IMR-90 (cell line): ENCODE data around the gene JPT2. TPM values are rescaled to one million over a fixed set of nuclear protein-coding genes. Genes with fewer than 3 reads are reported as not detected.

Source experiments
- ATAC-seq: fragments of 200-7000 bp; cut with Tn5 transposase; 2 replicates; pipeline ENCODE4 v1.9.1; 2020; ENCODE audit warnings: low read depth, mild to moderate bottlenecking, moderate library complexity
- BruUV-seq: library from RNA; stranded (reverse); fragments of 400-500 nt; replicated peaks from 2 replicates; lab custom pipeline; 2021; lab: Mats Ljungman, UMichigan
- CTCF ChIA-PET: fragments of 300-600 bp; formaldehyde crosslinking; extraction: SDS; loops from one replicate; lab custom pipeline; 2021; ENCODE audit warnings: antibody characterized with exemption; lab: Yijun Ruan, JAX
- POLR2A ChIA-PET: fragments of 300-600 bp; sonication (Branson Sonifier 250); formaldehyde crosslinking; loops from one replicate; lab custom pipeline; 2022; ENCODE audit warnings: antibody characterized with exemption; ENCODE audit not compliant: unreplicated experiment; lab: Charles Lee
- DNase-seq: peaks from one replicate; pipeline ENCODE4 v3.0.0; 2013
- H2AFZ ChIP-seq: replicated peaks from 2 replicates; pipeline ENCODE3; 2013; ENCODE audit warnings: low read length, mild to moderate bottlenecking; ENCODE audit not compliant: poor library complexity
- H2AK5ac ChIP-seq: 2 replicates; pipeline ENCODE4 v1.6.1; 2013; ENCODE audit warnings: low read depth, low read length, inconsistent platforms
- H2AK9ac ChIP-seq: replicated peaks from 2 replicates; pipeline ENCODE3; 2013; ENCODE audit warnings: mild to moderate bottlenecking, low read depth, low read length, moderate library complexity; ENCODE audit not compliant: poor library complexity
- H2BK120ac ChIP-seq: 2 replicates; pipeline ENCODE4 v1.6.1; 2013; ENCODE audit warnings: low read depth, low read length, inconsistent platforms
- H2BK15ac ChIP-seq: 3 replicates; pipeline ENCODE4 v1.6.1; 2013; ENCODE audit warnings: low read depth, low read length, inconsistent platforms
- H2BK20ac ChIP-seq: 2 replicates; pipeline ENCODE4 v1.6.1; 2013; ENCODE audit warnings: low read depth, mild to moderate bottlenecking, inconsistent platforms, low read length, moderate library complexity
- H2BK5ac ChIP-seq: 2 replicates; pipeline ENCODE4 v1.6.1; 2013; ENCODE audit warnings: mild to moderate bottlenecking, low read depth, low read length, inconsistent platforms; ENCODE audit not compliant: poor library complexity, severe bottlenecking
- H3K14ac ChIP-seq: replicated peaks from 2 replicates; pipeline ENCODE4 v1.6.1; 2013; ENCODE audit warnings: low read depth, low read length, inconsistent platforms
- H3K18ac ChIP-seq: 2 replicates; pipeline ENCODE4 v1.6.1; 2013; ENCODE audit warnings: low read depth, low read length, control low read depth
- H3K23ac ChIP-seq: 2 replicates; pipeline ENCODE4 v1.6.1; 2013; ENCODE audit warnings: low read depth, low read length, inconsistent platforms
- H3K27ac ChIP-seq: 2 replicates; pipeline ENCODE4 v1.5.1; 2013; ENCODE audit warnings: mild to moderate bottlenecking, control low read depth, low read length; ENCODE audit not compliant: insufficient read depth
- H3K27me3 ChIP-seq: 2 replicates; pipeline ENCODE4 v1.6.1; 2013; ENCODE audit warnings: low read length; ENCODE audit not compliant: control insufficient read depth, insufficient read depth
- H3K36me3 ChIP-seq: 2 replicates; pipeline ENCODE4 v1.6.1; 2013; ENCODE audit warnings: low read length, mixed read lengths; ENCODE audit not compliant: control insufficient read depth, insufficient read depth
- H3K4ac ChIP-seq: 2 replicates; pipeline ENCODE4 v1.6.1; 2013; ENCODE audit warnings: low read depth, low read length, inconsistent platforms
- H3K4me1 ChIP-seq: 2 replicates; pipeline ENCODE4 v1.6.1; 2013; ENCODE audit warnings: low read length, mixed read lengths; ENCODE audit not compliant: control insufficient read depth, insufficient read depth
- H3K4me2 ChIP-seq: 2 replicates; pipeline ENCODE4 v1.6.1; 2013; ENCODE audit warnings: low read depth, mild to moderate bottlenecking, control low read depth, low read length, moderate library complexity
- H3K4me3 ChIP-seq: 2 replicates; pipeline ENCODE4 v1.5.1; 2013; ENCODE audit warnings: low read depth, mild to moderate bottlenecking, control low read depth, low read length, moderate library complexity; ENCODE audit not compliant: insufficient read depth
- H3K56ac ChIP-seq: 2 replicates; pipeline ENCODE4 v1.6.1; 2013; ENCODE audit warnings: low read length, inconsistent platforms; ENCODE audit not compliant: insufficient read depth; ENCODE audit errors: extremely low read depth
- H3K79me1 ChIP-seq, 2 experiments: 2 replicates each; pipeline ENCODE4 v1.6.1; 2013; ENCODE audit warnings: low read length in 2 of 2, inconsistent platforms in 1 of 2, low read depth in 1 of 2
- H3K9ac ChIP-seq: 2 replicates; pipeline ENCODE4 v1.6.1; 2013; ENCODE audit warnings: low read depth, low read length, control low read depth
- H3K9me1 ChIP-seq: 2 replicates; pipeline ENCODE4 v1.6.1; 2013; ENCODE audit warnings: low read length, inconsistent platforms; ENCODE audit not compliant: insufficient read depth
- H3K9me3 ChIP-seq: 2 replicates; pipeline ENCODE4 v1.6.1; 2013; ENCODE audit warnings: low read length; ENCODE audit not compliant: control insufficient read depth, insufficient read depth
- H4K20me1 ChIP-seq: 2 replicates; pipeline ENCODE4 v1.6.1; 2013; ENCODE audit warnings: low read length, inconsistent platforms; ENCODE audit not compliant: insufficient read depth
- H4K5ac ChIP-seq: 2 replicates; pipeline ENCODE4 v1.6.1; 2013; ENCODE audit warnings: mild to moderate bottlenecking, low read depth, low read length, control low read depth
- H4K8ac ChIP-seq, 2 experiments: 2 replicates each; pipeline ENCODE4 v1.6.1; 2013; ENCODE audit warnings: low read depth in 2 of 2, low read length in 2 of 2, control low read depth in 1 of 2, inconsistent platforms in 1 of 2
- H4K91ac ChIP-seq: 2 replicates; pipeline ENCODE4 v1.6.1; 2013; ENCODE audit warnings: low read depth, low read length, inconsistent platforms; ENCODE audit not compliant: insufficient read depth
- CEBPB ChIP-seq: IDR thresholded peaks from 2 replicates; pipeline ENCODE4 v1.6.1; 2012; ENCODE audit warnings: low read depth, low read length, improper control_type of control experiment
- MAFK ChIP-seq: IDR thresholded peaks from 2 replicates; pipeline ENCODE4 v1.6.1; 2012; ENCODE audit warnings: low read depth, low read length, improper control_type of control experiment
- RAD21 ChIP-seq: IDR thresholded peaks from 2 replicates; pipeline ENCODE4 v1.6.1; 2012; ENCODE audit warnings: low read length, improper control_type of control experiment
- dilution Hi-C: fragments of 300-500 bp; cut with HindIII; formaldehyde crosslinking; loops from one replicate; pipeline ENCODE4 v1.14.3; 2018; ENCODE audit warnings: low sequenced_read_pairs; ENCODE audit not compliant: unreplicated experiment
- in situ Hi-C: fragments of 300-500 bp; cut with MboI; formaldehyde crosslinking; loops from 3 replicates; pipeline ENCODE4 v1.14.3; 2019; ENCODE audit warnings: low sequenced_read_pairs, inconsistent platforms, mixed read lengths
- intact Hi-C: fragments of 100-400 bp; cut with micrococcal nuclease; formaldehyde crosslinking; loops from 2 replicates; pipeline ENCODE4 v1.10.0; 2022
- polyA plus RNA-seq, 3 experiments: library from polyadenylated mRNA; depleted of rRNA; stranded (reverse); fragments of >200 nt; gene quantifications; 2 replicates each; pipeline ENCODE4 v1.2.3, GENCODE V29; 2012; ENCODE audit warnings: low replicate concordance in 1 of 3
- total RNA-seq: library from RNA; depleted of rRNA; stranded (reverse); fragments of >200 nt; gene quantifications from 2 replicates; pipeline ENCODE4 v1.2.3, GENCODE V29; 2012
- TF ChIP-seq, protein P1 (sequence below): conservative IDR thresholded peaks from 2 replicates; pipeline ENCODE4 v1.5.1; 2012; ENCODE audit warnings: mild to moderate bottlenecking, low read depth, low read length, improper control_type of control experiment

The JPT2 gene
- total and polyA plus RNA-seq, 2 of the 4 experiments (the other 2 are of a cell fraction): 40.0 to 41.5 TPM

DNA sequence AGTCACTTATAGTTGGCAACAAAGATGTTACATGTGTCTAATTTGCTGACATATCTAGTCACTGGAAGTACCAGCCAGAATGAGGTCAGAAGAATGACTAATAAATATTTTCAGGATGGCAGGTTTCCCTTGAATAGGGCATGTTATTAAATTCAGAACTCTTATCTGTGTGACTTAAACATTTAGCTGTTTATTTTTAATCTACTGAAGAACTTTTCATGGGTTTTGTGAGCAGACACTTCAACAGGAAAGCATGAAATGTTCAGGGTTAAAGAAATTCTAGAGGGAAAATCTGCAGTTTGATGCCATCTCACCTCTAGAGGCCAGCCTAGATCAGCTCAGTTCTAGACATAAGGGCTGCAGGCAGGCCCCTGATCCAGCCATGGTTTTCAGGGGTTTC is 13.2 kb downstream of the JPT2 start:
- H2AK9ac ChIP-seq: no peak overlapping the region
- intact Hi-C loops: no loop called here
- no peak overlapping the region for H3K27ac ChIP-seq
- no peak overlapping the region for H3K56ac ChIP-seq
- no peak overlapping the region for H3K4me3 ChIP-seq
- H4K5ac ChIP-seq: no peak overlapping the region
- H3K9me3 ChIP-seq: no peaks in the 10 kb centered on the region; the same call in 1 of the 2 replicates
- H3K9ac ChIP-seq: no peak overlapping the region
- H3K27me3 ChIP-seq: no peaks in the 10 kb centered on the region
- dilution Hi-C loops: no loop called here
- no peak overlapping the region for H2BK15ac ChIP-seq
- H3K79me1 ChIP-seq: peaks cover 42 to 84% of the 10 kb centered on the region in 2 experiments
- no peak overlapping the region for H3K4me2 ChIP-seq
- no peak overlapping the region for H2BK120ac ChIP-seq
- H3K4ac ChIP-seq: no peak overlapping the region
- no peak overlapping the region for H4K8ac ChIP-seq
- no peak overlapping the region for H4K91ac ChIP-seq
- peaks cover 36% of the 10 kb centered on the region for H3K36me3 ChIP-seq
- CTCF ChIA-PET: interaction anchor here (0.6 to 1.3 kb wide), 3 partner anchors 14 to 92 kb away, joined by 3 to 7 read pairs (median 5); partner anchors contain the start of genes MAPK8IP3 and NUBP2
- peaks cover 5% of the 10 kb centered on the region; the same call in 1 of the 2 replicates for H3K9me1 ChIP-seq
- 0 out of 2 replicates have a peak, but pooled peaks have one; percentile 13 for TF ChIP-seq RAD21
- 0 out of 2 replicates have a peak, but pooled peaks have one; percentile 32 for TF ChIP-seq MAFK
- TF ChIP-seq CEBPB: no peak
- TF ChIP-seq, protein P1, sequence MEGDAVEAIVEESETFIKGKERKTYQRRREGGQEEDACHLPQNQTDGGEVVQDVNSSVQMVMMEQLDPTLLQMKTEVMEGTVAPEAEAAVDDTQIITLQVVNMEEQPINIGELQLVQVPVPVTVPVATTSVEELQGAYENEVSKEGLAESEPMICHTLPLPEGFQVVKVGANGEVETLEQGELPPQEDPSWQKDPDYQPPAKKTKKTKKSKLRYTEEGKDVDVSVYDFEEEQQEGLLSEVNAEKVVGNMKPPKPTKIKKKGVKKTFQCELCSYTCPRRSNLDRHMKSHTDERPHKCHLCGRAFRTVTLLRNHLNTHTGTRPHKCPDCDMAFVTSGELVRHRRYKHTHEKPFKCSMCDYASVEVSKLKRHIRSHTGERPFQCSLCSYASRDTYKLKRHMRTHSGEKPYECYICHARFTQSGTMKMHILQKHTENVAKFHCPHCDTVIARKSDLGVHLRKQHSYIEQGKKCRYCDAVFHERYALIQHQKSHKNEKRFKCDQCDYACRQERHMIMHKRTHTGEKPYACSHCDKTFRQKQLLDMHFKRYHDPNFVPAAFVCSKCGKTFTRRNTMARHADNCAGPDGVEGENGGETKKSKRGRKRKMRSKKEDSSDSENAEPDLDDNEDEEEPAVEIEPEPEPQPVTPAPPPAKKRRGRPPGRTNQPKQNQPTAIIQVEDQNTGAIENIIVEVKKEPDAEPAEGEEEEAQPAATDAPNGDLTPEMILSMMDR: peak; percentile 36
- H2BK20ac ChIP-seq: no peak overlapping the region
- in situ Hi-C loops: no loop called here
- peak; percentile 59 for DNase-seq
- no peak overlapping the region for H3K18ac ChIP-seq
- ATAC-seq: peak; percentile 69
- BruUV-seq: no TSS peak
- H2AK5ac ChIP-seq: no peak overlapping the region
- H2AFZ ChIP-seq: no peak overlapping the region
- POLR2A ChIA-PET: no interaction called here
- peak overlapping the region; percentile 15 for H2BK5ac ChIP-seq
- H3K4me1 ChIP-seq: peaks cover 10% of the 10 kb centered on the region
- no peak overlapping the region for H3K14ac ChIP-seq
- H3K23ac ChIP-seq: 0 out of 2 replicates have a peak overlapping the region, but pooled peaks have one; percentile 7
- H4K20me1 ChIP-seq: peaks cover 37% of the 10 kb centered on the region
